Activated B cell treated with CpG ODN at 0.5 μM for 24 hours (primary cell): ENCODE data around the gene SEPTIN1. TPM values are rescaled to one million over a fixed set of nuclear protein-coding genes. Genes with fewer than 3 reads are reported as not detected.

Source experiments
- ATAC-seq: fragments of 200-7000 bp; cut with Tn5 transposase; one replicate; pipeline ENCODE4 v1.10.0; 2021; ENCODE audit warnings: low read depth, mild to moderate bottlenecking, moderate library complexity
- CTCF ChIA-PET: fragments of 350-600 bp; sonication (Branson Sonifier 250); formaldehyde crosslinking; loops from one replicate; lab custom pipeline; 2021; ENCODE audit warnings: antibody characterized with exemption; lab: Charles Lee
- POLR2A ChIA-PET: fragments of 350-600 bp; sonication (Branson Sonifier 250); formaldehyde crosslinking; loops from one replicate; lab custom pipeline; 2021; ENCODE audit warnings: antibody characterized with exemption; lab: Charles Lee
- DNase-seq: peaks from one replicate; pipeline ENCODE4 v3.0.0; 2022
- H3K27ac Mint-ChIP-seq: one replicate; pipeline ENCODE4 v1.8.0; 2020; ENCODE audit warnings: mixed read lengths
- H3K27me3 Mint-ChIP-seq: one replicate; pipeline ENCODE4 v1.8.0; 2021; ENCODE audit warnings: mixed read lengths
- H3K36me3 Mint-ChIP-seq: one replicate; pipeline ENCODE4 v1.8.0; 2021; ENCODE audit warnings: low read depth, mixed read lengths
- H3K4me1 Mint-ChIP-seq: one replicate; pipeline ENCODE4 v1.8.0; 2021; ENCODE audit warnings: mixed read lengths
- H3K4me3 Mint-ChIP-seq: one replicate; pipeline ENCODE4 v1.8.0; 2020; ENCODE audit warnings: mild to moderate bottlenecking, mixed read lengths
- H3K9me3 Mint-ChIP-seq: one replicate; pipeline ENCODE4 v1.8.0; 2020; ENCODE audit warnings: mixed read lengths
- CTCF ChIP-seq: fragments of 200-600 bp; IDR thresholded peaks from one replicate; pipeline ENCODE4 v1.8.0; 2022; ENCODE audit warnings: antibody characterized with exemption, mild to moderate bottlenecking
- intact Hi-C: fragments of 100-400 bp; cut with micrococcal nuclease; formaldehyde crosslinking; loops from one replicate; pipeline ENCODE4 v1.15.1; 2024
- total RNA-seq: library from RNA; stranded (reverse); gene quantifications from 2 replicates; pipeline ENCODE4 v1.2.3, GENCODE V29; 2022

Gene SEPTIN1
- total RNA-seq, 1 donor from 2014 or later, result 192 TPM

- no peak for DNase-seq
- no peaks in the 10 kb centered on the region for H3K9me3 Mint-ChIP-seq
- TF ChIP-seq CTCF, result no peak
- POLR2A ChIA-PET, result interaction anchor here (0.6 to 4.4 kb wide), 18 partner anchors 8 to 311 kb away, joined by 3 to 33 read pairs (median 6); partner anchors contain the start of genes ALDOA, CD2BP2, CORO1A and FBRS
- intact Hi-C loops, result loop anchor here (1.0 to 10.0 kb wide), 2 partner anchors 42 to 782 kb away; no protein-coding TSS in a partner anchor
- peaks cover 13% of the 10 kb centered on the region for H3K36me3 Mint-ChIP-seq
- H3K27ac Mint-ChIP-seq, result peak overlapping the region; percentile 100
- H3K4me1 Mint-ChIP-seq, result peaks cover 51% of the 10 kb centered on the region
- peak overlapping the region; percentile 92 for H3K4me3 Mint-ChIP-seq
- CTCF ChIA-PET, result interaction anchor here (1.9 kb wide), 1 partner anchor 32 kb away, joined by 6 read pairs; no protein-coding TSS in a partner anchor
- no peak for ATAC-seq
- no peaks in the 10 kb centered on the region for H3K27me3 Mint-ChIP-seq
Observed at GRCh38 chr16:30377050-30377811, 5.1 kb downstream of the SEPTIN1 start.

DNA sequence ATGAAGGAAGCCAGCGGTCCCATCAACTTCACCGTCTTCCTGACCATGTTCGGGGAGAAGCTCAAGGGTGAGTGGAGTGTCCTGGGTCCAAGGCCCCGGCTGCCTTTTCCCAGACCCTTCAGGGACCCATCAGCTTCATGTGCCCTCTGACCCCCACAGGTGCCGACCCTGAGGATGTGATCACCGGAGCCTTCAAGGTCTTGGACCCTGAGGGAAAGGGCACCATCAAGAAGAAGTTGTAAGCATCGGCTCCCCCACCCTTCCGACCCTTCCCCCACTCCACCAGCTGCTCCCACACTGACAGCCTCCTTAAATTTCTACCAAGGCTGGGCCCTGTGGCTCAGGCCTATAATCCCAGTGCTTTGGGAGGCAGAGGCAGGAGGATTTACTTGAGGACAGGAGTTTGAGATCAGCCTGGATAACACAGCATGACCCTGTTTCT lies 5.9 kb downstream of the SEPTIN1 start:
- no peak for DNase-seq

GRCh38 chr16:30375864-30376263 lies 6.5 kb downstream of the SEPTIN1 start:
- ATAC-seq, result no peak
- TF ChIP-seq CTCF, result no peak

More for the DNA sequence above, 5.9 kb downstream of the SEPTIN1 start:
- H3K27me3 Mint-ChIP-seq, result no peaks in the 10 kb centered on the region
- H3K27ac Mint-ChIP-seq, result no peak overlapping the region
- ChIA-PET POLR2A (interaction anchor here (0.6 to 4.4 kb wide), 6 partner anchors 19 to 50 kb away, joined by 3 to 33 read pairs (median 4); partner anchors contain the start of genes ZNF48 and ZNF771), CTCF (interaction anchor here (1.9 kb wide), 1 partner anchor 32 kb away, joined by 6 read pairs; no protein-coding TSS in a partner anchor)
- no peak for ATAC-seq
- H3K9me3 Mint-ChIP-seq, result no peaks in the 10 kb centered on the region
- intact Hi-C loops, result loop anchor here (10.0 kb wide), 1 partner anchor 782 kb away; no protein-coding TSS in a partner anchor
- H3K4me1 Mint-ChIP-seq, result peaks cover 52% of the 10 kb centered on the region
- H3K36me3 Mint-ChIP-seq, result peaks cover 13% of the 10 kb centered on the region
- no peak overlapping the region for H3K4me3 Mint-ChIP-seq
- TF ChIP-seq CTCF, result no peak

GRCh38 chr16:30374538-30374937 lies 7.8 kb downstream of the SEPTIN1 start, which contains the start of gene MYL11:
Gene MYL11 (plus strand): TSS chr16:30374802. CDS start chr16:30374858, 56 bp downstream.
- TF ChIP-seq CTCF, result no peak
- ATAC-seq (no peak), DNase-seq (no peak)
- Mint-ChIP-seq H3K27ac (no peak within 1 kb of the TSS), H3K4me1 (peaks cover 43% of the 10 kb centered on the region), H3K9me3 (no peaks in the 10 kb centered on the region), H3K4me3 (no peak within 1 kb of the TSS), H3K36me3 (peaks cover 7% of the 10 kb centered on the region), H3K27me3 (no peaks in the 10 kb centered on the region)
- intact Hi-C loops, result loop anchor here (10.0 kb wide), 1 partner anchor 780 kb away; no protein-coding TSS in a partner anchor
- CTCF ChIA-PET, result no interaction called here
- POLR2A ChIA-PET, result no interaction called here

More at GRCh38 chr16:30375864-30376263, 6.5 kb downstream of the SEPTIN1 start:
- intact Hi-C loops, result loop anchor here (10.0 kb wide), 1 partner anchor 781 kb away; no protein-coding TSS in a partner anchor
- Mint-ChIP-seq H3K9me3 (no peaks in the 10 kb centered on the region), H3K4me1 (peaks cover 52% of the 10 kb centered on the region), H3K27me3 (no peaks in the 10 kb centered on the region), H3K27ac (no peak overlapping the region), H3K36me3 (peaks cover 11% of the 10 kb centered on the region), H3K4me3 (no peak overlapping the region)
- POLR2A ChIA-PET, result interaction anchor here (0.6 to 4.4 kb wide), 5 partner anchors 31 to 50 kb away, joined by 3 to 31 read pairs (median 4); partner anchors contain the start of gene ZNF771
- no peak for DNase-seq
- CTCF ChIA-PET, result interaction anchor here (1.9 kb wide), 1 partner anchor 33 kb away, joined by 6 read pairs; no protein-coding TSS in a partner anchor
